GM18519 (cell line): ENCODE data around the gene KPNB1.

ENCODE experiments used
- ATAC-seq: cut with Tn5 transposase; IDR thresholded peaks from one replicate; pipeline ENCODE4 v1.9.1; 2021; ENCODE audit warnings: mild to moderate bottlenecking, moderate library complexity; ENCODE audit not compliant: unreplicated experiment, low FRiP score

The KPNB1 gene

DNA sequence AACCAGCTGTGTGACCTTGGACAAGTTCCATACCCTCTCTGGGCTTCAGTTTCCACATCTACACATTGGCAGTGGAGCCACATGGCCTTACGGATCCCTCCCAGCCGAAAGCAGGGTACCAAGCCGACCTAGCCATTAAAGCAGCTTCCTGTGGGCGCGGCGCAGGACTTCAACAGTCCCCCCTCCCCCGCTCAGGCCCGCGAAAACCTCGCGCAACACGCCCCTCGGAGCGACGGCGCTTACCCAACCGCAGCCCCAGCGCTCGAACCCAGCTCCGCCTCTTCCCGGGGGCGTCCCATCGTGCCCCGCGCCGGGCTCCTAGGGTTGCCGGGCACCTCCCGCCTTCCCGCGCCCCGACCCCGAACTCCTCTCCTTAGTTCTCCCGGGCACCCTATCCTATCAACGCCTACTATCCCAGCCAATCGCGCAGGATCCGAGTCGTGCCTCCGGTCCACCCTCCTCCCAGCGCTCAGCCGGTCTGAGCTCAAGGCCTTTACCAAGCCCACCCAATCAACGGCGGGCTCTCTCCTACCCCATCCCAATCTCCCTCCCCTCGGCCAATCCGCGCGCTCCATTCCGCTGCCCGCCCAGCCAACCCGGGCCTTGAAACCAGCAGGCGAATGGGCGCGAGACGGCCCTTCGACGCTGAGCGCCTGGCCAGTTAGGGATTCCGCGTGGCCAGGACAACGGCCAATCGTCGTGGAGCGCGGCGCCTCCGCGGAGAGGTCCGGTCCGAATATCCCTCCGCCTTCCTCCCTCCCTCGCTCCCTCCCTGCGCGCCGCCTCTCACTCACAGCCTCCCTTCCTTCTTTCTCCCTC is at the start of gene KPNB1:
TSS of gene KPNB1 (plus strand) at position 767 of the 819 bp plus-strand sequence. CDS start 326 bp downstream, outside the sequence.
- peak; percentile 64 for ATAC-seq

DNA sequence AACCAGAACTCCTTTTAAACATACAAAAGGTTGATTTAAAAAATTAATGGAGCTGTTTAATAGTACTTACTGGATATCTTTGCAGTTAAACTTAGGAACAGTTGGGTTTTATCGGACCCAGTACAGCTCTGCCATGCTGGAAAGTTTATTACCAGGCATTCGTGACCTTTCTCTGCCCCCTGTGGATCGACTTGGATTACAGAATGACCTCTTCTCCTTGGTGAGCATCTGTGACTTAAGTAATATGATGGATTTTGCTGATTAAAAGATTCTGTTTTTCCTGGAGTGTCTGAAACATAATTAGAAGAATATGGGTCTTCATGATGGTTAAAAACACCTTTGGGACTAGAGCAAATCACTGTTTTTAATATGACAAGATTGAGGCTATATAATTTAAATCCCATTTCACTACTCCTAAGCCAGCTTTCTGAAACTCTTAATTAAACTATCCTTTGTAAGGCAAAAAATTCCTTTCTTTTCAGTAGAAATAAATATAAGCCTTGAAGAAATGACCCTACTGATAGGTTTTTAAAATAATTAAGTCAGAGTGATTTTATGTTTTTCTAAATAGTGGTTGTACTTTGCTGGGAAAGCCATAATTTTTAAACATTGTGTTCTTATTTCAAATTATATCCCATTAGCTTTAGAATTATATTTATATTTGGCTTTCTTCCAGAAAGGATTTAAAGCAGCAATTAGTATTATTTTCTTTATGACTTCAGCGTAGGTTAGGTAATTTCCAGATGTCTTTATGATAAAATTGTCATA is 45.7 kb upstream of the KPNB1 start:
- no peak for ATAC-seq

GRCh38 chr17:47604598-47604927 is 45.2 kb upstream of the KPNB1 start:
- no peak for ATAC-seq

- ATAC-seq, result no peak
These were observed 44.7 kb upstream of the KPNB1 start for GRCh38 chr17:47605011-47605410.

DNA sequence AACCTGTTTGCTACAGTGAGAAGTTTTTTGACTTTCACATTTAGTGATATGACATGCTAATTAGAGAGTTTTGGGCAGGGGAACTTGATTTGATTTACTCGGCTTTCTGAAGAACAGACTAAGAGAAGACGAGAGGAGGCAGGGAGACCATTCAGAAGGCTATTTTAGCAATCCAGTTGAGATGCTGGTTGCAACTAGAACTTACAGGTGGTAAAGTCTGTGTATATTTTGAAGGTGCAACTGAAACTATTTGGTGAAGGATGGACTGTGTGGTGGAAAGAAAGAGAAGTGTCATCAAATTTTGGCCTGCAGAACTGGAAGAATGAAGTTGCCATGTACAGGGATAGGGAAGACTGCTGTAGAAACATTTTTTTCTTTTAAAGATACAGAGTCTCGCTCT is 42.2 kb upstream of the KPNB1 start:
- no peak for ATAC-seq

GRCh38 chr17:47611372-47612350 is 38.1 kb upstream of the KPNB1 start:
- no peak for ATAC-seq

DNA sequence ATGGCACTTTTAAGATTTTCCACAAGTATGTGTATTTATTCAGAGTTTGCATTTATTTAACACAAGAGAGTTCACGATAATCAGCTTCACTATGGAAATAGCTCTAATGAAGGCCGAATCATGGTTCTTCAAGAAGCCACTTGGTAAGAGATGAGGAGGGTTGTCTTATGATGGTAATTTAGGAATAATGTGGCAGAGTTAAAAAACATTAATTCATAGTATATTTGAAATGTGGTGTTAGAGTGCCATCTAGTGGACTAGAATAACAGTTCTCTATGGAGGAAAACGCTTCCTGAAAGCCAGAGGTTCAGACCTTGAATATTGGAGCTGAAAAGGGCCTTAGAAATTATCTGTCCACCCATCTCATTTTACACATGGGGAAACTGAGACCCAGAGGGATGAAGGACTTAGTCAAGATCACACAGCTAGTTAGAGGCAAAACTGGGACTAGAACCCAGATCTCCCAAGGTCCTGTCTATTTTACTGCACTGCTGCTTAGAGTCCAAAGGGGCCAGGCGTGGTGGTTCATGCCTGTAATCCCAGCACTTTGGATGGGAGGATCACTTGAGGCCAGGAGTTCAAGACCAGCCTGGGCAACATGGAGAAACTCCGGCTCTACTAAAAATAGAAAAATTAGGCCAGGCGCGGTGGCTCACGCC is 33.8 kb upstream of the KPNB1 start:
- ATAC-seq, result no peak

DNA sequence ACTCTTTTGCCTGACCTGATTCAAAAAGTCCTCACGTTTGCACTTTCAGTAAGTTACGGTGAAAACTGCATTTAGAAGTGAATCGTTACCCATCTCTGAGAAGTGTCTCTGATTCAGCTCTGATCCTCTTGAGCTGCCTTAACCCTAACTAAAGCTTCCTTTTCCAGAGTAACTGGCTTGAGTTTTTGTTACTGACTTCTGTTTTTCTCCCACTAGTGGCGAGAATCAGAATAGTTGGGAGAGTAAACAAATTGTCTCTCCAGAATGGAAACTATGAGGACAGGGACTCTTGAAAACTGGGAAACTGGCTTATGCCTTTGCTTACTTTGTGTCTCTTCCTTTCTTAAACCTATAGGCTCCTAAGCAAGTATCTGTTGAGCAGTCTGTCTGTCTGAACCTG is 31.3 kb upstream of the KPNB1 start:
- no peak for ATAC-seq

GRCh38 chr17:47620503-47621245 is 29.0 kb upstream of the KPNB1 start:
- no peak for ATAC-seq

DNA sequence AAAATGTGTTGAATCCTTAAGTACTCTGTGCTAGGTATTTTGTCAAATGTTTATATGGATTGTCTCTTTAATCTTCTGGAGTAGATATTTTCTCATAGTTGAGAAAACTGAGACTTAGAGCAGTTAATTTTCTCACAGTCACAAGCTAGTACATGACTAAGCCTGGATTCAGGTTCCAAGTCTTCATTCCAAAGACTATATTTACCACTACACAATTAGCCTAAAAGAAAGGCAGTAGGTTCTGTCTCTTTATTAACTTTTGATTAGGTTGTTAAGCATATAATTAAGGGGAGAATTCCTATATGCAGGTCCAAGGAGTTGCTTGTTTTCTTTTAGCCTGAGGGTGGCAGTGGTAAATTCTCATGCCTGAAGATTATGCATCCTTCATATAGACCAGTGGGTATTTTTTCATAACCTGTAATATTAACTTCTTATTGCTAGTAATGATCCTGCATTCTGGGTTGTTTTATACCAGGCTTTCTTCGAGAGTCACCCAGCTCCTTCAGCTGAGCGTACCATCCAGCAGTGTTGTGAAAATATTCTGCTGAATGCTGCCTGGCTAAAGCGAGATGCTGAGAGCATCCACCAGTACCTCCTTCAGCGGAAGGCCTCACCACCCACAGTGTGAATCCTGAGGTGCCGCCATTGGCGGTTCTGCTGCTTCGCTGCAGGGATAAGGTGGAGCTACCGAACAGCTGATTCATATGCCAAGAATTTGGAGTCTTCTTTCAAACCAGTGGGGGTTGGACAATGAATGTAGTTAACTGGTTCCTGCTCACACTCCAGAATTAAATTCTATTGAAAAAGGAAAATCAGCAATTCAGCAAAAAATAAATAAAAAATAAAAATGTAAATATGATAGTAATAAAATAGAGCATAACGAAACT is 28.2 kb upstream of the KPNB1 start:
- ATAC-seq, result no peak

DNA sequence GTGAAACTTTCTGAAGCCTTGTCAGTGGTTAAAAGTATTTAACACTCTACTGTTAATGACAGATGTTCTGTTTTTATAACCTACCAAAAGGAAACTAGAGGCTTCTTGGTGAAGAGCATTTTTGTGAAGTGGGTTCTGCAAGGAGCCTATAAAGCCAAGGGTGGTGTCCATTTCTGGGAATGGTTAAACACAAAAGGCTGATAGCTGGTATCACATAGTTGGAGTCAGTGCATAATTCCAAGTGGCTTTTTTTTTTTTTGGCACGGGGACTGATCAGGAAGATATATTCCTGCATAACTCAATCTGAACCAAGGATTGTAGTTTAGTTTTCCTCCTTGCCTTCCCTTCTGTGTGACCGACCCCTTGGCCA is 27.6 kb upstream of the KPNB1 start:
- ATAC-seq, result no peak

GRCh38 chr17:47624727-47625068 is 25.0 kb upstream of the KPNB1 start:
- no peak for ATAC-seq

DNA sequence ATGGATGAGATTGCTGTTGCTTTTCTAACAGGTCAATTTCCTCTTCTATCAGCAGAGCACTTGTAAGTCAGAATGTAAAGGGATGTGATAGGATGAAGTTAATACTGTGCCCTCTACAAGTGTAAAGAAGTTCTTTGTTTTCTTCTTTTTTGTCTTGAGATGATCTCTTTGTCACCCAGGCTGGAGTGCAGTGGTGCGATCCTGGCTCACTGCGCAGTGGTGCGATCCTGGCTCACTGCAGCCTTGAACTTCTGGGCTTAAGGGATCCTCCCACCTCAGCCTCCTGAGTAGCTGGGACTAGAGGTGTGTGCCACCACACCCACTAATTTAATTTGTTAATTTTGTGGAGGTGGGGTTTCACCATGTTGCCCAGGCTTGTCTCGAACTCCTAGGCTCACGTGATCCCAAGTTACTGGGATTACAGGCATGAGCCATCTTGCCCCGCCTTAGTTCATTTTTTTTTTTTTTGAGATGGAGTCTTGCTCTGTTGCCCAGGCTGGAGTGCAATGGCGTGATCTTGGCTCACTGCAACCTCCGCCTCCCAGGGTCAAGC is 21.6 kb upstream of the KPNB1 start:
- ATAC-seq, result no peak

DNA sequence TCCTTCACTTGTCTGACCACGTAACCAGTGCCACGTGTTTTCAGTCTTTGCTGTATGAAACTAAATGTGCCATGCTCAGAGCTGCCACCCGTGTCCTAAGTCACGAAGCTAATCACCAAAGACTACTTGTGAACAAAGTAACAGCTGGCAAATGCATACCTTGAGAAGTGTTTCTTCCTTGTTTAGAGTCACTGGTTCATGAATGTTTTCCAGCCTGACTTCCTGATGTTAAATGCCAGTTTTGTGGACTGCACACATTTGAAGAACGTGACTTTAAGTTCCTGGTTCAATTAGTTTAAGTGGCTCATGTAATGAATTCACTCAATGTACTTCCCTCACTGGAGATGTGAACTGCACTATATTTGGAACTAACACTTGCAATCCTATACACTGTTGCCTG is 19.9 kb upstream of the KPNB1 start:
- no peak for ATAC-seq

- ATAC-seq, result no peak
These were observed 19.1 kb upstream of the KPNB1 start for GRCh38 chr17:47630614-47631013.

DNA sequence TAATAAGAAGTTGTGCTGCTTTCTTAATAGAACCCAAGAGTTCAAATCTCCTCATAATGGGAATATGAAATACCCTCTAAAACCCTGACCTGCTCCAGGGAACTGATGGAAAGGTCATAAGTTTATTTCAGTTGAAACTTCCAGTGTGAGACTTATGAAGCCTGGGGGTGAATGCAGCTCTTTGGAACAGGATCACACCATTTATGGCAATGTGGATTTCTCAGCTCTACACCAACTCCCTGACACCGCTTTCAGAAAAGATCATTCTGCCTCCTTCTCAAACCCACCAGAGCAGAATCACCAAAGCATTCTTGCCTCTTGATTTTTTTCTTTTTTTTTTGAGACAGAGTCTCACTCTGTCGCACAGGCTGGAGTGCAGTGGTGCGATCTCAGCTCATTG is 16.7 kb upstream of the KPNB1 start:
- no peak for ATAC-seq

GRCh38 chr17:47633996-47634395 is 15.7 kb upstream of the KPNB1 start:
- ATAC-seq, result no peak

GRCh38 chr17:47634870-47635269 is 14.8 kb upstream of the KPNB1 start:
- ATAC-seq, result no peak

DNA sequence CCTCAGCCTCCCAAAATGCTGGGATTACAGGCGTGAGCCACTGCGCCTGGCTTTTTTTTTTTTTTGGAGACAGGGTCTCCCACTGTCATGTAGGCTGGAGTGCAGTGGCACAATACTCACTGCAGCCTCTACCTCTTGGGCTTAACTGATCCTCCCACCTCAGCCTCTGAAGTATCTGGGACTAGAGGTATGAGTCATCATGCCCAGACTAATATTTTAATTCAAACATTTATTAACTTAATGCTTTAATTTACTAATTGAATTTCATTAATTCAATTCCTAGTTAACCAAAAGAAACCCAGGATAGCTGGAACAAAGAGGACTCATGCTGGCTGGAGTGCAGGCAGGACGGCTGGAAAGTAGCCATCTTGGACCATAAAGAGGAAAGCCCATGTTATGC is 14.0 kb upstream of the KPNB1 start:
- ATAC-seq, result no peak
